Activated CD8-positive, alpha-beta T cell treated with anti-CD3 and anti-CD28 coated beads for 36 hours (primary cell): ENCODE results near the gene STK39. TPM values are rescaled to one million over a fixed set of nuclear protein-coding genes. Genes with fewer than 3 reads are reported as not detected.

Source experiments
- ATAC-seq: fragments of 200-7000 bp; cut with Tn5 transposase; one replicate; pipeline ENCODE4 v1.10.0; 2021; ENCODE audit warnings: mild to moderate bottlenecking, moderate library complexity
- CTCF ChIA-PET: fragments of 350-600 bp; sonication (Branson Sonifier 250); formaldehyde crosslinking; loops from one replicate; lab custom pipeline; 2021; ENCODE audit warnings: antibody characterized with exemption; lab: Charles Lee
- POLR2A ChIA-PET: fragments of 350-600 bp; sonication (Branson Sonifier 250); formaldehyde crosslinking; loops from one replicate; lab custom pipeline; 2021; ENCODE audit warnings: antibody characterized with exemption; lab: Charles Lee
- DNase-seq: peaks from one replicate; pipeline ENCODE4 v3.0.0-alpha.2; 2020
- H3K27ac Mint-ChIP-seq: one replicate; pipeline ENCODE4 v1.8.0; 2021; ENCODE audit warnings: mild to moderate bottlenecking, mixed read lengths
- H3K27me3 Mint-ChIP-seq: one replicate; pipeline ENCODE4 v1.8.0; 2021; ENCODE audit warnings: mixed read lengths
- H3K36me3 Mint-ChIP-seq: one replicate; pipeline ENCODE4 v1.8.0; 2021; ENCODE audit warnings: low read depth, mixed read lengths
- H3K4me1 Mint-ChIP-seq: one replicate; pipeline ENCODE4 v1.8.0; 2021; ENCODE audit warnings: low read depth, mixed read lengths
- H3K4me3 Mint-ChIP-seq: one replicate; pipeline ENCODE4 v1.8.0; 2021; ENCODE audit warnings: mild to moderate bottlenecking, moderate library complexity, mixed read lengths
- H3K9me3 Mint-ChIP-seq: one replicate; pipeline ENCODE4 v1.8.0; 2021; ENCODE audit warnings: mixed read lengths
- CTCF ChIP-seq: fragments of 200-600 bp; IDR thresholded peaks from one replicate; pipeline ENCODE4 v1.8.0; 2022; ENCODE audit warnings: antibody characterized with exemption, mild to moderate bottlenecking
- intact Hi-C: fragments of 100-400 bp; cut with micrococcal nuclease; formaldehyde crosslinking; loops from one replicate; pipeline ENCODE4 v1.10.0; 2022
- total RNA-seq, 2 experiments: library from RNA; stranded (reverse); gene quantifications; one replicate each; pipeline ENCODE4 v1.2.3, GENCODE V29; 2021

Gene STK39
- total RNA-seq, 2 experiments from 2014 or later, result 32.8 to 33.9 TPM

- no peak for TF ChIP-seq CTCF
- Mint-ChIP-seq H3K4me3 (no peak overlapping the region), H3K27ac (no peak overlapping the region), H3K4me1 (no peaks in the 10 kb centered on the region), H3K9me3 (no peaks in the 10 kb centered on the region), H3K27me3 (no peaks in the 10 kb centered on the region), H3K36me3 (peaks cover 4% of the 10 kb centered on the region)
- ATAC-seq (no peak), DNase-seq (no peak)
- CTCF ChIA-PET, result interaction anchor here (1.5 kb wide), 1 partner anchor 169 kb away, joined by 3 read pairs; no protein-coding TSS in a partner anchor
- intact Hi-C loops, result no loop called here
- POLR2A ChIA-PET, result no interaction called here
Observed at GRCh38 chr2:167950571-167950970, 296.8 kb downstream of the STK39 start.

- ATAC-seq (no peak), DNase-seq (no peak)
- no peak overlapping the region for H3K27ac Mint-ChIP-seq
- intact Hi-C loops, result no loop called here
- TF ChIP-seq CTCF, result no peak
- H3K9me3 Mint-ChIP-seq, result no peaks in the 10 kb centered on the region
- ChIA-PET CTCF (interaction anchor here (1.0 kb wide), 1 partner anchor 173 kb away, joined by 3 read pairs; no protein-coding TSS in a partner anchor), POLR2A (no interaction called here)
- peaks cover 2% of the 10 kb centered on the region for H3K27me3 Mint-ChIP-seq
- no peak overlapping the region for H3K4me3 Mint-ChIP-seq
- peaks cover 2% of the 10 kb centered on the region for H3K36me3 Mint-ChIP-seq
- no peaks in the 10 kb centered on the region for H3K4me1 Mint-ChIP-seq
Observed at GRCh38 chr2:167946441-167946841, 301.0 kb downstream of the STK39 start.

GRCh38 chr2:167945660-167946368 is 301.6 kb downstream of the STK39 start:
- Mint-ChIP-seq H3K4me1 (no peaks in the 10 kb centered on the region), H3K27me3 (peaks cover 2% of the 10 kb centered on the region), H3K9me3 (no peaks in the 10 kb centered on the region), H3K4me3 (no peak overlapping the region), H3K36me3 (no peaks in the 10 kb centered on the region), H3K27ac (no peak overlapping the region)
- ChIA-PET POLR2A (no interaction called here), CTCF (interaction anchor here (1.0 kb wide), 1 partner anchor 173 kb away, joined by 3 read pairs; no protein-coding TSS in a partner anchor)
- TF ChIP-seq CTCF, result no peak
- ATAC-seq (no peak), DNase-seq (no peak)
- intact Hi-C loops, result no loop called here

- intact Hi-C loops, result no loop called here
- ChIA-PET POLR2A (no interaction called here), CTCF (no interaction called here)
- no peak overlapping the region for H3K4me3 Mint-ChIP-seq
- ATAC-seq (no peak), DNase-seq (no peak)
- H3K36me3 Mint-ChIP-seq, result no peaks in the 10 kb centered on the region
- TF ChIP-seq CTCF, result no peak
- no peak overlapping the region for H3K27ac Mint-ChIP-seq
- no peaks in the 10 kb centered on the region for H3K9me3 Mint-ChIP-seq
- H3K4me1 Mint-ChIP-seq, result no peaks in the 10 kb centered on the region
- peaks cover 6% of the 10 kb centered on the region for H3K27me3 Mint-ChIP-seq
Observed at GRCh38 chr2:167944825-167945659, 302.4 kb downstream of the STK39 start.

- TF ChIP-seq CTCF, result no peak
- ATAC-seq, result no peak
Observed at GRCh38 chr2:167943897-167944296, 303.5 kb downstream of the STK39 start.

More at GRCh38 chr2:167943897-167944296, 303.5 kb downstream of the STK39 start:
- POLR2A ChIA-PET, result no interaction called here
- Mint-ChIP-seq H3K4me3 (no peak overlapping the region), H3K27me3 (peaks cover 6% of the 10 kb centered on the region), H3K9me3 (no peaks in the 10 kb centered on the region), H3K27ac (no peak overlapping the region), H3K36me3 (no peaks in the 10 kb centered on the region), H3K4me1 (no peaks in the 10 kb centered on the region)
- CTCF ChIA-PET, result no interaction called here
- intact Hi-C loops, result no loop called here
- no peak for DNase-seq
